Islet precursor cell (in vitro differentiated cells): ENCODE measurements around the gene IKBKG.
A peak's percentile ranks its signal among the peaks of the same experiment; 100 is the strongest.
"Not testable (repeated sequence)": the region's sequence is repeated elsewhere in the genome, so short reads cannot be mapped to it uniquely, and the experiment has no call there.

Experiments used
- DNase-seq: peaks from one replicate; pipeline ENCODE4 v3.0.0-alpha.2; 2018

The IKBKG gene

DNA sequence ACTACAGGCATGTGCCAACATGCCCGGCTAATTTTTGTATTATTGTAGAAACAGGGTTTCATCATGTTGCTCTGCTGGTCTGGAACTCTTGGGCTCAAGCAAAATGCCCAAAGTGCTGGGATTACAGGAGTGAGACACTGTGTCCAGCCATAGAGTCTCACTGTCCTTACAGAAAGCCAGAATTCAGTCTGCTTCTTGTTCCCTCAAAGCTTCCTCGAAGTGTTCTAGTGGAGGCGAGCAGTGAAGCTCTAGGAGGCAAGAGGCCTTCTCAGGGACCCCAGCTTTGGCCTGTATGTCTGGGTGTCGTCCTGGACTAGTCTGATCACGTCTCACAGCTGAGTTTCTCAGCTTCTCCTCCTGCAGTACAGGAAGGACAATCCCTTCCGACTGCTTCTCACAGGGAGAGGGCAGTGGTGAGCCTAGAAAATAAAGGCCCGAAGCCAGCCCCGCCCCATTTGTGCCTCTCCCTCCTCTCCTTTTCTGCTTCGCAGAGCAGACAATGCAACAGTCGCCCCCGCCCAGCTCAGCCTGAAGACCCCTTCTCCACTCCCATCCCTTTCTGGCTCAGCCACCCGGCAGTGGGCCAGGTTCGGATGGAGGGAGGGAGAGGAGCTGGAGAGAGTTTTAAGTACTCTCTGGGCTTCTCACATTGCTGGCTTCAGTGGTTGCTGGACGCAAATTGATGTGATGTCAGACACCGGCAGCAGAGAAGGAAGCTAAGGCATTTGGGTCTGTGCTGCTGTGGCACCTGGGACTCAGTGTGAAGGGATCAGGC lies 20.3 kb upstream of the IKBKG start:
- peak; percentile 90 for DNase-seq

- DNase-seq: no peak
Measured at GRCh38 chrX:154529206-154529612, 18.2 kb upstream of the IKBKG start.

DNA sequence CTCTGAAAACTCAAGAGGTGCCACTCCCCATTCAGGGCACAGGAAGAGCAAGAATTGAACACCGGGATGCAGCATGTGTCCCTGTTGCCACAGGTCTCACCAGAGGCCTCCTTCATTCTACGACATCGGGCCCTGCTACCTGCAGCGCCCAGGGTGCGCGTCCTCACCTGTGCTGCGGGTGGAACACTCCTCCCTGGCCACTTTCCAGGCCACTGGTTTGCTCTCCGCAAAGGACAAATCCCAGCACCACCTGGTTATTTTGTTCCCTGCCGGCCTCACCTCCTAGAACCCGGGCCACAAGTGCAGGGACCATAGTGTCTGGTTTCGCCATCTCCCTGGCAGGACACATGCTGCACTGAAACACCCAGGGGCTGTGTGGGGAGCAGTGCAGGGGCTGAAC lies 17.1 kb upstream of the IKBKG start:
- DNase-seq: no peak

- DNase-seq: peak; percentile 95
Measured at GRCh38 chrX:154531626-154532025, 15.8 kb upstream of the IKBKG start.

DNA sequence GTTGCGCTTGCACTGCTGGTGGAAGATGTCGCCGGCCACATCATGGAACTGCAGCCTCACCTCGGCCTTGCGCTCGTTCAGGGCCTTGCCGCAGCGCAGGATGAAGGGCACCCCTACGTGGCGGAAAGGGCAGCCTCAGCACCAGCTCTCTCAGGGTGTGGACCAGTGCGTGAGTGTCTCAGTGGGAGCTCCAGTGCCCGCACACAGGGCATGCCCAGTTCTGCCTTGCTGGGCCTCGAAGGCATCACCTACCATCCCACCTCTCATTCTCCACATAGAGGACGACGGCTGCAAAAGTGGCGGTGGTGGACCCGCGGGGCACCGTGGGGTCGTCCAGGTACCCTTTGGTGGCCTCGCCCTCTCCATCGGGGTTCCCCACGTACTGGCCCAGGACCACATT lies 14.7 kb upstream of the IKBKG start:
- no peak for DNase-seq

- peak; percentile 89 for DNase-seq
Measured at GRCh38 chrX:154534526-154535322, 12.7 kb upstream of the IKBKG start.

GRCh38 chrX:154535892-154536291 lies 11.5 kb upstream of the IKBKG start:
- no peak for DNase-seq

DNA sequence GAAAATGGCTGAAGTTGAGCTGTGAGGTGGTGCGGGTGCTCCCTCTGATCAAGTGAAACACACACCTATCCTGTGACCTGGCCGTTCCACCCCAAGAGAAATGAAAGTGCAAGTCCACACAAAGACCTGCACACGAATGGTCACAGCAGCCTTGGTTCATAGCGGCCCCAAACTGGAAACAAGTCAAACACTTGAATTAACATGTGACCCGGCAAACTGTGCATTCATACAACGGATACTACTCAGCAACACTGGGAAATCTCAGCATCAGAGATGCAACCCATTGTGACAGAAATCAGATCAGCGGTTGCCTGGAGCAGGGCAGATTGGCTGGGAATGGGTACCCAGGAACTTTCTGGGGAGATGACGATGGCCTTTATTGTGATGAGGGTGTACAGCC lies 8.3 kb upstream of the IKBKG start:
- no peak for DNase-seq

DNA sequence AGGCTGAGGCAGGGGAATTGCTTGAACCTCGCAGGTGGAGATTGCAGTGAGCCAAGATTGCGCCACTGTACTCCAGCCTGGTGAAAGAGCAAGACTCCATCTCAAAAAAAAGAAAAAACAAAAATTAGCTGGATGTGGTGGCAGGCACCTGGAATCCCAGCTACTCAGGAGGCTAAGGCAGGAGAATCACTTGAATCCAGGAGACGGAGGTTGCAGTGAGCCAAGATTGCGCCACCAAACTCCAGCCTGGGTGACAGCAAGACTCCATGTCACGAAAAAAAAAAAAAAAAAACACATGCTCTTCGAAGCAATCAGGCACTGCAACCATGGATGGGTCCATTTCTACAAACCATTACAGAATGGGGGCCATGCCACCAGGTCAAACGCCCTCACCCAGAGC lies 7.1 kb upstream of the IKBKG start:
- not testable (repeated sequence) for DNase-seq

DNA sequence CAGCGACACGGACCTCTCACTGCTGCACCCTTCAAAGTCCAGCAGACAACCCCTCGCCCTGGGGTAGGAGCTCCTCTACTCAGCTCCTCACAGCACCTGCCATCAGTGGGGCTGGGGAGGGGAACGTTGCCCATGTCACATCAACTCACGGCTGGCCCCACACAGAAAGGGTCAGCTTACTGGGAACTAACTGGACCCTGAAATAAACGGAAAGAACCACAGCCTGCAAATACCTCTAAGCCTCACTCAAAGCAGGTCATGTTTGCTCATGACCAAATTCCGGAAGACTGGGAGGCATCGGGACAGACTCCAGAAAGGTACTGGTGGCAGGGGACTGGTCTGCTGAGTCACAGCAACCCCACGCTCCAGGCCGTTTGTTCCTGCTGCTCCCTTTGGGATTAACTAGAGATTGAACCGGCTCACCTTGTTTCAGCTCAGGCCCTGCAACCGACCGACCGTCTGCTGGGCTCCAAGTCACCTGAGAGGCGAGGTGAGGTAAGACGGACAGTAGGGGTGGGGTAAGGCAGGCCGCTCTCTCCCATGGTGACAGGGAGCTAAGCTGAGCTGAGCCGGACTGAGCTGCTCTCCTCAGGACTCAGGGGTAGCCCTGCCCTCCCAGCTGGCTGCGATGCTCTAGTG lies 6.4 kb upstream of the IKBKG start:
- DNase-seq: peak; percentile 84

- no peak for DNase-seq
Measured at GRCh38 chrX:154541589-154541895, 5.9 kb upstream of the IKBKG start.

GRCh38 chrX:154541896-154542722 lies 5.3 kb upstream of the IKBKG start:
- no peak for DNase-seq

DNA sequence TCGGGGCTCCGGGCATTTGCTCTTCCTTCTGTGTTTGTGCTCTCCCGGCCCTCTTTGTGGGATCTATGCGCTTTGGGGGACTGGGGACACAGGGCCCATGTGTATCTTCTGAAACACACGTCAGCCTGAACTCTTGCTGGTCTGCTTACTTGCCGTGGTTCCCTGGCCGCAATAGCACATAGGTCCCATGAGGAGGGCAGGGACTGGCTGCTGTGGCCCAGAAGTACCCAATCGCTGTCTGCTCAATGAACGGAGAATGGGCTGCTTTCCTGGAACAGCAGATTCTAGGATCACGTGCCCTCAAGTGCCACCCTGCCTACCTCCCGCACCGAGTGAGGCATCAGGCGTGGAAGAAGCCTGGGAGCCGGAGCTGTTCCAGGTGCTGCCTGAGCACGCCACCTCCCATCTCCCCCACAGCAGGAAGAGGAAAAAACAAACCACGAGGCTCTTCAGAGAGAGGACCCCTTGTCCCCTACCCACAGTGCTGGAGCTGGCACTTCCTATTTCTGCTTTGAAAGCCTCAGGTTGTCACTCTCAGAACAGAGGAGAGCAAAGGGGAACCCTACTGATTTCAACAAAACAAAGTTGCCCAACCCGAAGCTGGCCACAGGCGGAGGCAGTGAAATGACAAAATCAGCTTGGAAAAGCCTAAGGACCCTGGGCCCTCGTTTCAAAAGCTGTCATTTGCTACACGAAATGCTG lies 4.5 kb upstream of the IKBKG start:
- DNase-seq: no peak

GRCh38 chrX:154545673-154546274 lies 1.6 kb upstream of the IKBKG start:
- DNase-seq: no peak

DNA sequence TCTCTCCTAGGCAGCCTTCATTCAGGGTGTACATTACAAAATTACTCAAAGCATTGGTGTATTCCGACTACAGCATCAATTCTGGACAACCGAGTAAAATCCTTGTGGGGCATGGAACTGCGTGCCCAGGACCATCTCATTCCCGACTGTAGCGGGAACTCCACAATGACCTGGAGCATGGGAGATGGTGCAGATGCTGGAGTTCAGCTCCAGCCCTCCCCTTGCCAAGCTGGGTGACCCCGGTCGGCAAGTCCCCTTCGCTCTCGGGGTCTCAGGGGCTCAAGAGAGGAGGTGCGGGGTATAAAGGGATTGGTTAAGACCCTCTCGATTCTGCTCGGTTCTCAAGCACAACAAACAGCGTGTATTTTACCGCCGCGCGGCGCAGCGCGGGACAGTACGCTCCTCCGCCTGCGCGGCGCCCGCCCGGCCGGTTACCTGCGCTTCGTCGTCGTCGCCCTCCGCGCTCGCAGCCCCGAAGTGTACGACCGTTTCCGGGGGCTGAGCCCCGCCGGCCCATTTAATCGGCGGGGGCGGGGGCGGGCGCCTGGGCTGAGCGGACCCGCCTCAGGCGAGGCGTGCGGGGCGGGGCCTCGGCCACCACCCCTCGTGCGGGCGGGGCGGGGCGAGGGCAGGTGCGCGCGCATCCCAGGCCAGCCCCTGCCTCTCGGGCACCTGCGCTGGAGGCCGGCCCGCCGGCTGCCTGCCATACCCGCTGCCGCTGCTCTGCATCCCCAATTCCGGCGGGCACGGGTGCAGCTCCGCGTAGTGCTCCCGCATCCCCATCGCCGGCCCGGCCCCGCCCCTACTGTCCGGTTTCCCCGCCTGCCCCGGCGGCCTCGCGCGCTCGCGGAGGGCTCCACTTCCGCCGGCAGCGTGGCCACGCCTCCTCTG lies 821 bp upstream of the IKBKG start, which contains the start of gene G6PD:
Gene G6PD (minus strand): TSS at position 493 of the 891 bp plus-strand sequence. CDS start 691 bp downstream, outside the sequence.
- DNase-seq: no peak

- DNase-seq: no peak
Measured at GRCh38 chrX:154548028-154548316, 552 bp downstream of the IKBKG start.

DNA sequence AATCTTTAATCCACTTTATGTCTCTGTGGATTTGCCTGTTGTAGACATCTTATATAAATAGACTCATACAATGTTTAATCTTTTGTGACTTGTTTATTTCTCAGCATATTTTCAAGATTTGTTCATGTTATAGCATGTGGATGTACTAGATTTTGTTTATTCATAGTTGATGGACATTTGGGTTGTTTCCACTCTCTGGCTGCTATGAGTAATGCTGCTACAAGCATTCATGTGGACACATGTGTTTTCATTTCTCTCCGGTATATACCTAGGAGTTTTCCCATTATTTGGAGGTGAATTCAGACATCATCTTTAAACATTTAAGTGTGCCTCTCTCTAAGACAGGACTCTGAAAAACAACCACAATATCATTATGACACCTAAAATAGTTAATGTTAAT lies 2.3 kb downstream of the IKBKG start:
- DNase-seq: no peak

DNA sequence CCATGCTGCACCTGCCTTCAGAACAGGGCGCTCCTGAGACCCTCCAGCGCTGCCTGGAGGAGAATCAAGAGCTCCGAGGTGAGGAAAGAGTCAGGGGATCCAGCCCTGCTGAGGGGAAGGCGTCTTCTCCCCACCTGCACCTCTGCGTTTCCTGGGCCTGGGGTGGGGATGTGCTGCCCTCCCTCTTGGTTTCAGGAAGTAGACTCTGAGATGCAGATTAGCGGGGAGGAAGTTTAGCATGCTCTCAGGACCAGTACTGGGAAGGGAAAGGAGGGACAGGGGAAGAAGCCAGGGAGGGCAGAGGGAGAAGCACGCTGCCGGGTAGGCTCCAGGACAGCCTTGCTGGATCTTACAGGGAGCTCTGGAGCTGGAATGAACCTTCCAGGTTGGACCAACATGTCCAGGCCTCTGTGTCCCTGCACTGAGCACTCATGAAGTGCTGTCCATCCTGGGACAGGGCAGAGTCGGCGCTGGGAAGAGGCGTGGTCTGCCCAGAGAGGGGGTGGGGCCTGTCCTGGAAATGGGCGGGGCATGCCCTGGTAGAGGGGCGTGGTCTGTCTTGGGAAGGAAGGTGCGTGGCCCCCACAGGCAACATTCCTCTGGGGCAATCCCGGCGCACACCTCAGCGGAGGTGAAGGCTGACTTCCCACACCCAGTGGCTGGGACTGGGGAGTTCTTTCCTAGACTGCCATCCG lies 4.8 kb downstream of the IKBKG start:
- not testable (repeated sequence) for DNase-seq

- DNase-seq: not testable (repeated sequence)
Measured at GRCh38 chrX:154558060-154558690, 10.8 kb downstream of the IKBKG start.

DNA sequence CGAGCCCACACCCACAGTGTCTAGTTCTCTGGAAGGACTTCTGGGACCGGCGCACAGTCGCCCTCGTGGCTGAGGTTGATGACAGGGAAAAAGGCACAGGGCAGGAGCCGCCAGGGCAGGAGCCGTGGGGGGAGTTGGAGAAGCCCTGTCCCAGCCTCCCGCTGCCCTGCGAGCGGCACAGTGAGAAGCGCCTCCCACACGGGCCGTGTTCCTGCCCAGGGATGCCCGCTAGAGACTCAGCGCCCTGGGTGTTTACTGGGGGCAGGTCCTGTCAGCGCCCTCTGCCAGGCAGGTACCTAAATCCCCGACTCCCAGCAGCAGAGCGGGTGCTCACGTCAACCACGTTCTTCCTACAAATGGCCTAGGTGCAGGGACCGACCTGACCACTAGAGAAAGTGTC lies 11.5 kb downstream of the IKBKG start:
- not testable (repeated sequence) for DNase-seq
